Measurements from ENCODE around the gene HPCAL1.

The HPCAL1 gene

GRCh38 chr2:10362096-10362897, 59.6 kb downstream of the HPCAL1 start:
- H3K27ac Mint-ChIP-seq, result peak overlapping the region; percentile 57 to 77
- H3K27me3 Mint-ChIP-seq, result no peaks in the 10 kb centered on the region
- ATAC-seq (replicated peaks) (no peak), DNase-seq (no peak)
- no peaks in the 10 kb centered on the region for H3K9me3 Mint-ChIP-seq
- H3K36me3 Mint-ChIP-seq (ENCODE audit: insufficient read depth), result peaks cover 7% of the 10 kb centered on the region
- peaks cover 26 to 34% of the 10 kb centered on the region in 2 donors for H3K4me1 Mint-ChIP-seq (ENCODE audit: low read depth in 2 of 2)
- H3K4me3 Mint-ChIP-seq, result no peak overlapping the region

GRCh38 chr2:10362898-10363454, 60.3 kb downstream of the HPCAL1 start:
- peaks cover 23 to 34% of the 10 kb centered on the region in 2 donors for H3K4me1 Mint-ChIP-seq (ENCODE audit: low read depth in 2 of 2)
- DNase-seq, result no peak
- no peak overlapping the region for H3K4me3 Mint-ChIP-seq
- ATAC-seq (replicated peaks), result no peak
- no peaks in the 10 kb centered on the region for H3K9me3 Mint-ChIP-seq
- H3K27me3 Mint-ChIP-seq, result no peaks in the 10 kb centered on the region
- peaks cover 6% of the 10 kb centered on the region for H3K36me3 Mint-ChIP-seq (ENCODE audit: insufficient read depth)
- peak overlapping the region; percentile 57 to 77 for H3K27ac Mint-ChIP-seq

GRCh38 chr2:10363861-10364610, 61.3 kb downstream of the HPCAL1 start:
- ATAC-seq (replicated peaks) (no peak), DNase-seq (no peak)
- no peak overlapping the region for H3K27ac Mint-ChIP-seq
- H3K36me3 Mint-ChIP-seq (ENCODE audit: insufficient read depth), result peaks cover 6% of the 10 kb centered on the region
- H3K9me3 Mint-ChIP-seq, result no peaks in the 10 kb centered on the region
- peaks cover 25 to 34% of the 10 kb centered on the region in 2 donors for H3K4me1 Mint-ChIP-seq (ENCODE audit: low read depth in 2 of 2)
- H3K27me3 Mint-ChIP-seq, result no peaks in the 10 kb centered on the region
- H3K4me3 Mint-ChIP-seq, result no peak overlapping the region

GRCh38 chr2:10365412-10365811, 62.7 kb downstream of the HPCAL1 start:
- Mint-ChIP-seq H3K27me3 (no peaks in the 10 kb centered on the region), H3K36me3 (ENCODE audit: insufficient read depth) (peaks cover 3% of the 10 kb centered on the region), H3K27ac (no peak overlapping the region)

GRCh38 chr2:10366601-10367270, 64.0 kb downstream of the HPCAL1 start:
- Mint-ChIP-seq H3K9me3 (no peaks in the 10 kb centered on the region), H3K27me3 (no peaks in the 10 kb centered on the region), H3K4me3 (no peak overlapping the region), H3K27ac (peak overlapping the region in 1 of 2 donors; percentile 79), H3K36me3 (ENCODE audit: insufficient read depth) (peaks cover 3% of the 10 kb centered on the region), H3K4me1 (ENCODE audit: low read depth in 2 of 2) (peaks cover 22 to 40% of the 10 kb centered on the region in 2 donors)
- ATAC-seq (replicated peaks) (no peak), DNase-seq (no peak)

More at GRCh38 chr2:10365412-10365811, 62.7 kb downstream of the HPCAL1 start:
- DNase-seq (no peak), ATAC-seq (replicated peaks) (no peak)
- H3K4me3 Mint-ChIP-seq, result no peak overlapping the region
- H3K9me3 Mint-ChIP-seq, result no peaks in the 10 kb centered on the region
- peaks cover 23 to 38% of the 10 kb centered on the region in 2 donors for H3K4me1 Mint-ChIP-seq (ENCODE audit: low read depth in 2 of 2)

GRCh38 chr2:10367472-10368439, 65.1 kb downstream of the HPCAL1 start:
- H3K9me3 Mint-ChIP-seq, result no peaks in the 10 kb centered on the region
- peak overlapping the region; percentile 29 to 79 for H3K27ac Mint-ChIP-seq
- ATAC-seq (replicated peaks) (no peak), DNase-seq (no peak)
- H3K36me3 Mint-ChIP-seq (ENCODE audit: insufficient read depth), result peaks cover 3% of the 10 kb centered on the region
- H3K4me3 Mint-ChIP-seq, result no peak overlapping the region
- no peaks in the 10 kb centered on the region for H3K27me3 Mint-ChIP-seq
- peaks cover 27 to 38% of the 10 kb centered on the region in 2 donors for H3K4me1 Mint-ChIP-seq (ENCODE audit: low read depth in 2 of 2)

GRCh38 chr2:10368491-10369231, 66.0 kb downstream of the HPCAL1 start:
- DNase-seq (no peak), ATAC-seq (replicated peaks) (no peak)
- peaks cover 27 to 38% of the 10 kb centered on the region in 2 donors for H3K4me1 Mint-ChIP-seq (ENCODE audit: low read depth in 2 of 2)
- H3K27ac Mint-ChIP-seq, result no peak overlapping the region
- no peak overlapping the region for H3K4me3 Mint-ChIP-seq
- H3K27me3 Mint-ChIP-seq, result no peaks in the 10 kb centered on the region
- H3K9me3 Mint-ChIP-seq, result no peaks in the 10 kb centered on the region
- peaks cover 3% of the 10 kb centered on the region for H3K36me3 Mint-ChIP-seq (ENCODE audit: insufficient read depth)

GRCh38 chr2:10369269-10370255, 66.9 kb downstream of the HPCAL1 start:
- Mint-ChIP-seq H3K4me3 (no peak overlapping the region), H3K27me3 (no peaks in the 10 kb centered on the region), H3K36me3 (ENCODE audit: insufficient read depth) (peaks cover 3% of the 10 kb centered on the region), H3K9me3 (no peaks in the 10 kb centered on the region), H3K4me1 (ENCODE audit: low read depth in 2 of 2) (peaks cover 28 to 38% of the 10 kb centered on the region in 2 donors), H3K27ac (peak overlapping the region in 1 of 2 donors; percentile 71)
- DNase-seq, result no peak
- no peak for ATAC-seq (replicated peaks)

- Mint-ChIP-seq H3K4me1 (ENCODE audit: low read depth in 2 of 2) (peaks cover 31 to 41% of the 10 kb centered on the region in 2 donors), H3K4me3 (no peak overlapping the region), H3K27ac (peak overlapping the region in 1 of 2 donors; percentile 71), H3K36me3 (ENCODE audit: insufficient read depth) (peaks cover 10% of the 10 kb centered on the region), H3K27me3 (no peaks in the 10 kb centered on the region), H3K9me3 (no peaks in the 10 kb centered on the region)
- DNase-seq (no peak), ATAC-seq (replicated peaks) (no peak)
Observed at GRCh38 chr2:10370390-10370789, 67.7 kb downstream of the HPCAL1 start.

GRCh38 chr2:10370895-10371294, 68.2 kb downstream of the HPCAL1 start:
- peaks cover 36 to 42% of the 10 kb centered on the region in 2 donors for H3K4me1 Mint-ChIP-seq (ENCODE audit: low read depth in 2 of 2)

More at GRCh38 chr2:10370895-10371294, 68.2 kb downstream of the HPCAL1 start:
- Mint-ChIP-seq H3K4me3 (no peak overlapping the region), H3K27ac (no peak overlapping the region), H3K36me3 (ENCODE audit: insufficient read depth) (peaks cover 12% of the 10 kb centered on the region), H3K27me3 (no peaks in the 10 kb centered on the region), H3K9me3 (no peaks in the 10 kb centered on the region)
- ATAC-seq (replicated peaks), result no peak
- no peak for DNase-seq
